ENCODE measurements around the gene SLC9C2. TPM values are rescaled to one million over a fixed set of nuclear protein-coding genes. Genes with fewer than 3 reads are reported as not detected.

SLC9C2 gene
- total and polyA plus RNA-seq, 9 donors, result 0.07 to 5.3 (median 0.65) TPM

DNA sequence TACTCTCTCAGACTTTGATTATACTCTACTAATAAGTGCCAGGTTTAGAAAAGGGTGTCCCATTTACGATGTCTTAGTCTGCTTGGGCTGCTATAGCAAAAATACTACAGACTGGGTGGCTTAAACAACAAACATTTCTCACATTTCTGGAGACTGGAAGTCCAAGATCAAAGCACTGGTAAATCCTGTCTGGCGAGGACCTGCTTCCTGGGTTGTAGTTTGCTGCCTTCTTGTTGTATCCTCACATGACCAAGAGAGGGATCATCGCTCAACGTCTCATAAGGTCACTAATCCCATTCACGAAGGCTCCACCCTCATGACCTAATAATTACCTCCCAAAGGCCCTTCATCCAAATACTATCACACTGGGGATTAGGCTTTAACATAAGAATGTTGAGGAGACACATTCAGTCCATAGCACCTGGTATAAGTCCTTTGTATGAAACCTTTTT is 113.7 kb downstream of the SLC9C2 start:
- DNase-seq, result no peak
- no peaks in the 10 kb centered on the region for H3K36me3 ChIP-seq
- H3K27me3 ChIP-seq, result no peaks in the 10 kb centered on the region
- no peak overlapping the region for H3K4me3 ChIP-seq
- H3K27ac ChIP-seq, result no peak overlapping the region
- H3K9me3 ChIP-seq, result no peaks in the 10 kb centered on the region
- 91 to 93% (median 93%) methylated on average over 5 of the region's 5 CpGs for WGBS, 3 donors
- no peaks in the 10 kb centered on the region for H3K4me1 ChIP-seq (ENCODE audit: insufficient read depth)
- TF ChIP-seq CTCF (IDR thresholded peaks at IDR 0.05), result no peak
- TF ChIP-seq EP300 (IDR thresholded peaks at IDR 0.05), result no peak
- TF ChIP-seq POLR2A (IDR thresholded peaks at IDR 0.05), result no peak
- intact Hi-C loops (cut with DNase I), result no loop called here

DNA sequence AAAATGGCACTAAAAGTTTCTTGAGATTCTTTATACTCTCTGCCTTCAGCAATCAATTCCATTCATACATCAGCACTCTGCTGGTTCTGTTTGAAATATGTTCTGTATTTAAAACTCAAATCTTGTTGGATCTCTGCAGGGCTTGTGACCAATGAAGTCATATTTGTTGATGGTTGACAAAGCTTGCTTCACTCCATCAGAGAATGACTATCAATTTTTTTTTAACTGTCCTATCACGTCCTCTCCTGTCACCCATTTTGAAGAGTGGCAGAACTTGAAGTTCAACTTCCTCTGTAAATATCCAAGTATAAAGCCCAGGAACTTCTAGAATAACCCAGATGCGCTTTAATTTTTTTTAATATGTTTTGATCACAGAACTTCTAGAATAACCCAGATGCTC is 114.9 kb downstream of the SLC9C2 start:
- no peak for DNase-seq
- H3K27me3 ChIP-seq, result no peaks in the 10 kb centered on the region
- no peaks in the 10 kb centered on the region for H3K4me1 ChIP-seq (ENCODE audit: insufficient read depth)
- H3K27ac ChIP-seq, result no peak overlapping the region
- no peaks in the 10 kb centered on the region for H3K36me3 ChIP-seq
- no peaks in the 10 kb centered on the region for H3K9me3 ChIP-seq
- no peak overlapping the region for H3K4me3 ChIP-seq
- TF ChIP-seq POLR2A (IDR thresholded peaks at IDR 0.05) (no peak), CTCF (IDR thresholded peaks at IDR 0.05) (no peak), EP300 (IDR thresholded peaks at IDR 0.05) (no peak)
- 88 to 91% (median 90%) methylated on average over 2 of the region's 2 CpGs for WGBS, 3 donors
- intact Hi-C loops (cut with DNase I), result no loop called here

GRCh38 chr1:173485401-173485800 is 117.5 kb downstream of the SLC9C2 start:
- Histone ChIP-seq H3K27ac (no peak overlapping the region), H3K4me3 (no peak overlapping the region), H3K9me3 (no peaks in the 10 kb centered on the region), H3K36me3 (no peaks in the 10 kb centered on the region), H3K4me1 (ENCODE audit: insufficient read depth) (no peaks in the 10 kb centered on the region), H3K27me3 (no peaks in the 10 kb centered on the region)
- intact Hi-C loops (cut with DNase I), result no loop called here
- DNase-seq, result no peak
- TF ChIP-seq POLR2A (IDR thresholded peaks at IDR 0.05) (no peak), CTCF (IDR thresholded peaks at IDR 0.05) (no peak), EP300 (IDR thresholded peaks at IDR 0.05) (no peak)
- WGBS, 3 donors, result 88 to 93% (median 91%) methylated on average over 7 of the region's 7 CpGs

GRCh38 chr1:173484276-173484675 is 118.6 kb downstream of the SLC9C2 start:
- H3K36me3 ChIP-seq, result no peaks in the 10 kb centered on the region
- H3K27me3 ChIP-seq, result no peaks in the 10 kb centered on the region
- H3K9me3 ChIP-seq, result no peaks in the 10 kb centered on the region
- intact Hi-C loops (cut with DNase I), result loop anchor here in 1 of 4 donors (5.0 kb wide), 1 partner anchor 52 kb away; no protein-coding TSS in a partner anchor
- no peak overlapping the region for H3K4me3 ChIP-seq
- TF ChIP-seq CTCF (IDR thresholded peaks at IDR 0.05), result no peak
- no peak for TF ChIP-seq EP300 (IDR thresholded peaks at IDR 0.05)
- TF ChIP-seq POLR2A (IDR thresholded peaks at IDR 0.05), result no peak
- DNase-seq, result no peak
- peaks cover 5% of the 10 kb centered on the region for H3K4me1 ChIP-seq (ENCODE audit: insufficient read depth)
- no peak overlapping the region for H3K27ac ChIP-seq
- WGBS, 3 donors, result 87 to 94% (median 88%) methylated on average over 2 of the region's 2 CpGs
